Measurements from ENCODE around the gene EGFR.

The EGFR gene

GRCh38 chr7:55043691-55044370 is 25.0 kb downstream of the EGFR start:
- DNase-seq, result no peak

- no peak for DNase-seq
These were observed 25.5 kb downstream of the EGFR start for GRCh38 chr7:55044371-55044717.

- DNase-seq, result no peak
These were observed 26.0 kb downstream of the EGFR start for GRCh38 chr7:55044791-55045190.

- DNase-seq, result no peak
These were observed 27.9 kb downstream of the EGFR start for GRCh38 chr7:55046582-55047342.

- DNase-seq, result no peak
These were observed 29.5 kb downstream of the EGFR start for GRCh38 chr7:55048221-55048859.

GRCh38 chr7:55050281-55050680 is 31.5 kb downstream of the EGFR start:
- DNase-seq, result no peak

- no peak for DNase-seq
These were observed 33.3 kb downstream of the EGFR start for GRCh38 chr7:55052081-55052480.

GRCh38 chr7:55052741-55053427 is 34.1 kb downstream of the EGFR start:
- no peak for DNase-seq

- DNase-seq, result no peak
These were observed 35.1 kb downstream of the EGFR start for GRCh38 chr7:55053651-55054571.

GRCh38 chr7:55054758-55055157 is 35.9 kb downstream of the EGFR start:
- no peak for DNase-seq

- no peak for DNase-seq
These were observed 36.7 kb downstream of the EGFR start for GRCh38 chr7:55055479-55055878.

GRCh38 chr7:55056068-55056467 is 37.3 kb downstream of the EGFR start:
- no peak for DNase-seq

GRCh38 chr7:55056577-55057480 is 38.0 kb downstream of the EGFR start:
- no peak for DNase-seq

GRCh38 chr7:55058314-55058713 is 39.5 kb downstream of the EGFR start:
- DNase-seq, result no peak

GRCh38 chr7:55059021-55059420 is 40.2 kb downstream of the EGFR start:
- DNase-seq, result no peak

- DNase-seq, result no peak
These were observed 41.3 kb downstream of the EGFR start for GRCh38 chr7:55060085-55060484.

- no peak for DNase-seq
These were observed 41.8 kb downstream of the EGFR start for GRCh38 chr7:55060636-55061022.

GRCh38 chr7:55061726-55062499 is 43.1 kb downstream of the EGFR start:
- DNase-seq, result no peak

- no peak for DNase-seq
These were observed 44.2 kb downstream of the EGFR start for GRCh38 chr7:55063061-55063460.

- no peak for DNase-seq
These were observed 44.8 kb downstream of the EGFR start for GRCh38 chr7:55063633-55064032.

- DNase-seq, result no peak
These were observed 46.3 kb downstream of the EGFR start for GRCh38 chr7:55065079-55065478.
